ENCODE results near the gene AMER3. TPM values are rescaled to one million over a fixed set of nuclear protein-coding genes. Genes with fewer than 3 reads are reported as not detected.
A peak's percentile ranks its signal among the peaks of the same experiment; 100 is the strongest.
"Not testable (repeated sequence)": the region's sequence is repeated elsewhere in the genome, so short reads cannot be mapped to it uniquely, and the experiment has no call there.

The AMER3 gene
- total and polyA plus RNA-seq, 5 experiments from 2014 or later = not detected

DNA sequence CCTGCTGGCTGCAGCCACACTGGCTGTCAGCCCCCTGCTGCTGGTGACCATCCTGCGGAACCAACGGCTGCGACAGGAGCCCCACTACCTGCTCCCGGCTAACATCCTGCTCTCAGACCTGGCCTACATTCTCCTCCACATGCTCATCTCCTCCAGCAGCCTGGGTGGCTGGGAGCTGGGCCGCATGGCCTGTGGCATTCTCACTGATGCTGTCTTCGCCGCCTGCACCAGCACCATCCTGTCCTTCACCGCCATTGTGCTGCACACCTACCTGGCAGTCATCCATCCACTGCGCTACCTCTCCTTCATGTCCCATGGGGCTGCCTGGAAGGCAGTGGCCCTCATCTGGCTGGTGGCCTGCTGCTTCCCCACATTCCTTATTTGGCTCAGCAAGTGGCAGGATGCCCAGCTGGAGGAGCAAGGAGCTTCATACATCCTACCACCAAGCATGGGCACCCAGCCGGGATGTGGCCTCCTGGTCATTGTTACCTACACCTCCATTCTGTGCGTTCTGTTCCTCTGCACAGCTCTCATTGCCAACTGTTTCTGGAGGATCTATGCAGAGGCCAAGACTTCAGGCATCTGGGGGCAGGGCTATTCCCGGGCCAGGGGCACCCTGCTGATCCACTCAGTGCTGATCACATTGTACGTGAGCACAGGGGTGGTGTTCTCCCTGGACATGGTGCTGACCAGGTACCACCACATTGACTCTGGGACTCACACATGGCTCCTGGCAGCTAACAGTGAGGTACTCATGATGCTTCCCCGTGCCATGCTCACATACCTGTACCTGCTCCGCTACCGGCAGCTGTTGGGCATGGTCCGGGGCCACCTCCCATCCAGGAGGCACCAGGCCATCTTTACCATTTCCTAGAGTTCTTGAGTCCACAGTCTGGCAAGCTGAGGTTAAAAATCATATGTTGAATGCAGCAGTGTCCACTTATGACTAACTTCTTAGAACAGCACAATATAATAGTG, 25.7 kb upstream of the AMER3 start:
- POLR2A ChIA-PET = no interaction called here
- Mint-ChIP-seq H3K36me3 (peaks cover 0 to 2% (median 0%) of the 10 kb centered on the region in 3 donors), H3K27ac (peak overlapping the region in 8 of 10 donors; percentile 5 to 88 (median 79)), H3K4me1 (peaks cover 8 to 21% (median 17%) of the 10 kb centered on the region in 4 donors), H3K27me3 (peaks cover 0 to 6% (median 0%) of the 10 kb centered on the region in 5 donors), H3K4me3 (peak overlapping the region in 8 of 10 donors; percentile 4 to 64 (median 43)), H3K9me3 (peaks cover 0 to 7% (median 0%) of the 10 kb centered on the region in 9 donors)
- ATAC-seq = no peak
- peak in 2 of 10 donors; percentile 6 to 8 for DNase-seq

DNA sequence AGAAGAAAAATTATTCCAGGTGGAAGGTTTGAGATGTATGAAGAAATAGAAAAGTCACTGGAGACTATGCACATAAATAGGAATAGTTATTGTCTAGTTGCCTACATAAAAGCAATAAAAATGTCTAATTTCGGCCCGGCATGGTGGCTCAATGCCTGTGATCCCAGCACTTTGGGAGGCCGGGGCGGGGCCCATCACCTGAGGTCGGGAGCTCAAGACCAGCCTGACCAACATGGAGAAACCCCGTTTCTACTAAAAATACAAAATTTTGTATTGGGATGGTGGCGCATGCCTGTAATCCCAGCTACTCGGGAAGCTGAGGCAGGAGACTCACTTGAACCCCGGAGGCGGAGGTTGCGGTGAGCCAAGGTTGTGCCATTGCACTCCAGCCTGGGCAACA, 23.1 kb upstream of the AMER3 start:
- peak overlapping the region in 2 of 10 donors; percentile 33 to 44 for H3K27ac Mint-ChIP-seq
- H3K36me3 Mint-ChIP-seq, H3K4me3 Mint-ChIP-seq, ATAC-seq, POLR2A ChIA-PET, DNase-seq: not testable (repeated sequence)
- peaks cover 0 to 10% (median 3%) of the 10 kb centered on the region in 5 donors for H3K27me3 Mint-ChIP-seq
- H3K9me3 Mint-ChIP-seq = peaks cover 0 to 17% (median 4%) of the 10 kb centered on the region in 9 donors
- H3K4me1 Mint-ChIP-seq = peaks cover 6 to 11% (median 8%) of the 10 kb centered on the region in 4 donors

DNA sequence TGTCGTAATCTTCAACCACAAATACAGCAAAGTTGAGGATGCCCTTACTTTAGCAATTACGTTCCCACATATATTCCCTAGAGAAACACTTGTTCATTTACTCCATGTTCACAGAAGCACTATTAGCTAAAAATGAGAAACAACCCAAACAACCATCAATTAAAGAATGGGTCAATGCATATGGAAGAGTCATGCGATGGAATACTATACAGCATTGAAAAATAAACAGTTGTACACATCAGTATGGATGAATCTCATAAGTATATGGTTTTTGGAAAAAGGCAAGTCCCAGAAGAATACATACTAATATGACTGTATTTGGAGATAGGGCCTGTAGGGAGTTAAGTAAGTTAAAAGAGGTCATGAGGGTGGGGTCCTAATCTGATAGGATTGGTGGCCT, 20.1 kb upstream of the AMER3 start:
- no peak for DNase-seq
- Mint-ChIP-seq H3K36me3 (peaks cover 0 to 6% (median 0%) of the 10 kb centered on the region in 3 donors), H3K4me1 (peaks cover 0 to 2% (median 0%) of the 10 kb centered on the region in 4 donors), H3K27me3 (peaks cover 0 to 11% (median 3%) of the 10 kb centered on the region in 5 donors), H3K27ac (no peak overlapping the region), H3K4me3 (no peak overlapping the region), H3K9me3 (peaks cover 0 to 17% (median 4%) of the 10 kb centered on the region in 9 donors)
- no peak for ATAC-seq
- POLR2A ChIA-PET = no interaction called here

DNA sequence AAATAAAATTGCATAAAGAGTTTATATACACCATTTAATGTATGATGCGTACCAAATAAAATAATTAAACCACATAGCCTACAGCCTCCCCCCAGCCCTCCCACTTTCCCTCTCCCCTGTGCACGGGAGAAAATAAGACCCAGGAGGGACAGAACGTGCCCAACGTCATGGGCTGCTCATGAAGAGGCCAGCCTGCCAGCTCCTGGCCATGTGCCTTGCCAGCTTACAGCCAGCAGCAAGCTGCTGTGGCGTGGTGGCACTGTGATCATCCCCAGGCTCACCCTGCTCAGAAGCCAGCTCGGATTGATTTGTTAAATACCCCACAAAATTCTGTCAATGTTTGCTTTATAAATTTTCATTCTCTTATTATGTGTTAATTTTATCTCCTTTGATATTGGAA, 18.9 kb upstream of the AMER3 start:
- H3K27ac Mint-ChIP-seq = no peak overlapping the region
- ATAC-seq (no peak), DNase-seq (no peak)
- peaks cover 0 to 6% (median 0%) of the 10 kb centered on the region in 3 donors for H3K36me3 Mint-ChIP-seq
- H3K9me3 Mint-ChIP-seq = peaks cover 0 to 17% (median 4%) of the 10 kb centered on the region in 9 donors
- H3K27me3 Mint-ChIP-seq = peaks cover 2 to 24% (median 7%) of the 10 kb centered on the region in 5 donors
- no peaks in the 10 kb centered on the region for H3K4me1 Mint-ChIP-seq
- POLR2A ChIA-PET = no interaction called here
- no peak overlapping the region for H3K4me3 Mint-ChIP-seq

DNA sequence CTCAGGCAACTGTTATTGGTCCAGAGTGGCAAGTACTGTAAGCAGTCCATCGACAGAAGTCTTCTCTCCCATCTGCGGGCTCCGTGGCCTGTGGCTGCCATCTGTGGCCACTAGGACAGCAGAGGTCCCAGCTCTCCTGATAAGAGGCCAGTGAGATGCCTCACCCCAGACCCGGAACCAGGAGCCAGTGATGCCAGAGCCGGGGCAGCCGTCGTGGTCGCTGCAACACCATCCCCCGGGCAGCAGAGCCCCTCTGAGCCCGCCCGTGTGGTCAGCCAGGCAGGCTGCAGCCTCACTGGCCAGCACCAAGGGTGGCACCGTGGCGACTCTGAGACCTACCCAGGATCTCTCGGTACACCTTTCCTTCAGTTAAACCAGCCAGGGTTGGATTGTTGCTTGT, 17.7 kb upstream of the AMER3 start:
- ATAC-seq (no peak), DNase-seq (no peak)
- Mint-ChIP-seq H3K36me3 (peaks cover 0 to 6% (median 0%) of the 10 kb centered on the region in 3 donors), H3K27me3 (peaks cover 2 to 24% (median 7%) of the 10 kb centered on the region in 5 donors), H3K4me3 (no peak overlapping the region), H3K27ac (no peak overlapping the region), H3K4me1 (no peaks in the 10 kb centered on the region), H3K9me3 (peaks cover 0 to 17% (median 4%) of the 10 kb centered on the region in 9 donors)
- POLR2A ChIA-PET = no interaction called here

DNA sequence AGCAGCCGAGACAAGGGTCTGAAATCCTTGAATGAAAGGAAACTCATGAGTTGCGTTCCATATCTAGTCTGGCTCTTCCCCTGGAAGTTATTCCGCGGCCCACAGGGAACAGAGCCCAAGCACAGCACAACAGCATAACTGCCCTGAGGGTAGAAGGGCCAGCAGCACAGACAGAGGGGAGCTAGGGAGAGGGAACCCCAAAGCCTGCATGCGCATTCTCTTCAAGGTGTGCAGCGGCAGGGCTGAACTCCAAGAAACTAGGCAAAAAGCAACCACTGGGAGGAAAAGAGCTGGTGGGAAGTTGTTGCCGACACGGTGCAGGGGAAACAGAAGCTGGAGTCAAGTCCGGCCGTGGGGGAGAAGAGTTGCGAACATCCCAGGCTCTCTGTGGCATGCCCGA, 14.7 kb upstream of the AMER3 start:
- Mint-ChIP-seq H3K4me1 (no peaks in the 10 kb centered on the region), H3K27ac (no peak overlapping the region), H3K4me3 (no peak overlapping the region), H3K27me3 (peaks cover 2 to 38% (median 22%) of the 10 kb centered on the region in 5 donors), H3K9me3 (peaks cover 0 to 6% (median 0%) of the 10 kb centered on the region in 9 donors), H3K36me3 (no peaks in the 10 kb centered on the region)
- POLR2A ChIA-PET = no interaction called here
- ATAC-seq (no peak), DNase-seq (no peak)

DNA sequence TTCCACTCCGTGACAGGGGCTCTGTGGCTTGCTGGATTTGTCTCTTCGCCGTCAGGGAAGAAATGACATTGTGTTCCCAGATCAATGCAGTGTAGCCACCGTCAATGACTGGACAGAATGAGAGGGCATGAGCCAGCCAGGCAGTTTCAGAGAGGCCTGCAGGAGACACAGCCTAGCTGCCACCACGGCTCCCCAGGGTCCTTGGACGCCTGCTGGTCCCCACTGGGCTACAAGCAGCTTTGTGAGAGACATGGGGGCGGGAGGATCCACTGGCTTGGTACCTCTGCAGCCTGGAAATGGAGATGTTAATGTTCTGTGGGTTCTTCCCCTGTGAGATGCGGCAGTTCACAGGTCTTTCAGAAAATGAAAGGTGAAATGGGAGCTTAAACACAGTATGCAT, 12.1 kb upstream of the AMER3 start:
- ATAC-seq (no peak), DNase-seq (no peak)
- POLR2A ChIA-PET = no interaction called here
- Mint-ChIP-seq H3K36me3 (no peaks in the 10 kb centered on the region), H3K9me3 (peaks cover 0 to 6% (median 0%) of the 10 kb centered on the region in 9 donors), H3K4me1 (no peaks in the 10 kb centered on the region), H3K27ac (no peak overlapping the region), H3K4me3 (no peak overlapping the region), H3K27me3 (peaks cover 0 to 37% (median 22%) of the 10 kb centered on the region in 5 donors)

DNA sequence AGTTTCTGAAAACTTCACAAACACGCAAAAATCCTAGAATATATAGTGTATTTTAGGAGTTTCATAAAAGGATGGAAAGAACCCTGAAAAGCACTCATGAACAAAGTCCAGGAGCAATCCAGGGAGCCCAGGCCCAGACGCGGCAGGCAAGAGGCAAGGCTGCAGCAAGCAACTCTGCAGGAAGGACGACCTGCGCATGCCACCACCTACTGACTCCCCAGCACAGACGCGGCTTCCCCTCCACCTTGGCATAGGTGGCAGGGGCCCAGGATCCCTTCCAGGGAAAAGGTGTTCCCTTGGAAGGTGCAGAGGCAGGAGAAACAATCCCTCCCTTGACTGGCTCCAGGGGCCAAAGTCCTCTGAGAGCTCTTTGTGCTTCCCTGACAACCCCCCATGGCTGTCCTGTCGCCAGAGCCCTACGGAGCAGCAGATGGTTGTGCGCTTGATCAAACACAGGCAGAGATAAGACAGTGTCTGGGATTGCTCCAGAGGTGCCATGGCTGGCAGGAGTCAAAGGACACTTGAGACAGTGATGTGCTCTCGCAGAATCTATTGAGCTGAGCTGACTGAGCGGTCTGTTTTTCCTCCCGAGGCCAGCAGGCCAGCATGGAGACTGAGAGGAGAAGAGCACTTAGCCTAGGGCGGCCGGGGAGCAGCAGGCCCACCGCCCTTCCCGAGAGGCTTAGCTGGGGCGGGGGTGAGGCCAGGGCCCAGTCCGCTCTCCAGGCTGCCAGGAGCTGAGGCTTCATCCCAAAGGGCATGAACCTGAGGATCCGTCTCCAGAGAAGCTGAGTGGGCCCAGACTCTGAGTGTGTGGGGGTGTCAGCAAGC, 10.8 kb upstream of the AMER3 start:
- H3K4me3 Mint-ChIP-seq = peak overlapping the region in 1 of 10 donors; percentile 43
- DNase-seq = no peak
- no peaks in the 10 kb centered on the region for H3K4me1 Mint-ChIP-seq
- H3K27me3 Mint-ChIP-seq = peaks cover 0 to 39% (median 22%) of the 10 kb centered on the region in 5 donors
- ATAC-seq = no peak
- H3K9me3 Mint-ChIP-seq = peaks cover 0 to 6% (median 0%) of the 10 kb centered on the region in 9 donors
- H3K27ac Mint-ChIP-seq = no peak overlapping the region
- POLR2A ChIA-PET = no interaction called here
- H3K36me3 Mint-ChIP-seq = no peaks in the 10 kb centered on the region

DNA sequence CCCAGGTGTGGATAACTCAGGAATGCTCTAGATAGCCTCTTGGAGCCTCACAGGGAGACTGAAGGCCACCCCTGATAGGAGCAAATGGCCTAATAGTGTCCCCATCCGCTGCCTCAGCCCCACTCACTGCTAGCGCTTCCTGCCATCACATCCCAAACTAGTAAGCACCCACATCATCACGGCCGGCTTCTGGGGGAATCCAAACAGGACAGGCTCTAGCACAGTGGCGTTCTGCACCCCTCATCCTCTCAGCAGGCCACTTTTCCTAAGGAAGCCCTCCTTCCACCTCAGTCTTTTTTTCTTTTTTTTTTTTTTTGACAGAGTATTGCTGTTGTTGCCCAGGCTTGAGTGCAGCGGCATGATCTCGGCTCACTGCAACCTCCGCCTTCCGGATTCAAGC, 6.3 kb upstream of the AMER3 start:
- POLR2A ChIA-PET = no interaction called here
- H3K27ac Mint-ChIP-seq = peak overlapping the region in 1 of 10 donors; percentile 40
- DNase-seq (no peak), ATAC-seq (no peak)
- H3K4me1 Mint-ChIP-seq = no peaks in the 10 kb centered on the region
- no peak overlapping the region for H3K4me3 Mint-ChIP-seq
- no peaks in the 10 kb centered on the region for H3K36me3 Mint-ChIP-seq
- peaks cover 9 to 42% (median 36%) of the 10 kb centered on the region in 5 donors for H3K27me3 Mint-ChIP-seq
- peaks cover 0 to 6% (median 0%) of the 10 kb centered on the region in 9 donors for H3K9me3 Mint-ChIP-seq

DNA sequence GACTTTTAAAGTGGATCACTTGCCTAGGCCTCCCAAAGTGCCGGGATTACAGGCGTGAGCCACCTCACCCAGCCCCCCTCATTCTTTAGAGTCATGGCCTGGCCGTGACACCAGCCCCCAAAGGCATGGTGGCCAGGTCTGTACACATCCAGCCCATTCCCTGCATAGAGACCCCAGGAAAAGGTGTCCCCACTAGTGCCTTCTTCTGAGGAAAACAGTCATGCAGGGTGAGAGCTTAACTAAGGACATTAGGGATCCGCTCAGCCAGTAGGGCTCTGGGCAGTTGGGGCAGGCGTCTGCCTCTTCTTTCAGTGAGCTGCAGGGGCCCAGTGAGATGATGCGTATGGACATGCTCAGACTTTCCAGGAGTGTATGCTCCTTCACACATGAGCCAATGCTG, 5.7 kb upstream of the AMER3 start:
- Mint-ChIP-seq H3K36me3 (peaks cover 0 to 1% (median 0%) of the 10 kb centered on the region in 3 donors), H3K27me3 (peaks cover 10 to 39% (median 34%) of the 10 kb centered on the region in 5 donors), H3K27ac (no peak overlapping the region), H3K4me3 (no peak overlapping the region), H3K4me1 (peaks cover 0 to 2% (median under 1%) of the 10 kb centered on the region in 4 donors), H3K9me3 (peaks cover 0 to 4% (median 0%) of the 10 kb centered on the region in 9 donors)
- POLR2A ChIA-PET = no interaction called here
- no peak for DNase-seq
- ATAC-seq = no peak

DNA sequence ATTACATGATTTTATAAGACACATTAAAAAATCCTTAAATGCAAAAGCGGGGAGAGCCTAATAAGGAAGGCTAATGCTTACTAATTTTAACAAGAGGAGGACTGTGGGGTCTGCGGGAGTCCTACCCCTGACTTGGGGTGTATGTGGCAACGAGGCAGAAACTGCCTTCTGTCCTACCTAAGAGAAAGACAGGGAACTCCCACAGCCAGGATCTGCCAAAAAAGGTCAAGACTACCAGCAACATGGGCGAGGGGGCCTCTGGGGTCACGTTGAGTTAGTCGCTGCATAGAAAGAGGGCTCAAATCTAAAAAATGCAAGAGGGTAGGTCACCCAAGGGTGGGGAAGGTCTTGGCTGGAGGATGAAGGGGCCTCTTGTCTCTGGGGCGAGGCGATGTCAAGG, 529 bp upstream of the AMER3 start:
- DNase-seq (no peak), ATAC-seq (no peak)
- Mint-ChIP-seq H3K36me3 (peaks cover 0 to 5% (median 4%) of the 10 kb centered on the region in 3 donors), H3K27ac (no peak overlapping the region), H3K4me1 (peaks cover 1 to 19% (median 8%) of the 10 kb centered on the region in 4 donors), H3K9me3 (peaks cover 0 to 2% (median 0%) of the 10 kb centered on the region in 9 donors), H3K27me3 (peaks cover 30 to 65% (median 53%) of the 10 kb centered on the region in 5 donors), H3K4me3 (peak overlapping the region in 7 of 10 donors; percentile 43 to 57 (median 52))
- POLR2A ChIA-PET = no interaction called here

DNA sequence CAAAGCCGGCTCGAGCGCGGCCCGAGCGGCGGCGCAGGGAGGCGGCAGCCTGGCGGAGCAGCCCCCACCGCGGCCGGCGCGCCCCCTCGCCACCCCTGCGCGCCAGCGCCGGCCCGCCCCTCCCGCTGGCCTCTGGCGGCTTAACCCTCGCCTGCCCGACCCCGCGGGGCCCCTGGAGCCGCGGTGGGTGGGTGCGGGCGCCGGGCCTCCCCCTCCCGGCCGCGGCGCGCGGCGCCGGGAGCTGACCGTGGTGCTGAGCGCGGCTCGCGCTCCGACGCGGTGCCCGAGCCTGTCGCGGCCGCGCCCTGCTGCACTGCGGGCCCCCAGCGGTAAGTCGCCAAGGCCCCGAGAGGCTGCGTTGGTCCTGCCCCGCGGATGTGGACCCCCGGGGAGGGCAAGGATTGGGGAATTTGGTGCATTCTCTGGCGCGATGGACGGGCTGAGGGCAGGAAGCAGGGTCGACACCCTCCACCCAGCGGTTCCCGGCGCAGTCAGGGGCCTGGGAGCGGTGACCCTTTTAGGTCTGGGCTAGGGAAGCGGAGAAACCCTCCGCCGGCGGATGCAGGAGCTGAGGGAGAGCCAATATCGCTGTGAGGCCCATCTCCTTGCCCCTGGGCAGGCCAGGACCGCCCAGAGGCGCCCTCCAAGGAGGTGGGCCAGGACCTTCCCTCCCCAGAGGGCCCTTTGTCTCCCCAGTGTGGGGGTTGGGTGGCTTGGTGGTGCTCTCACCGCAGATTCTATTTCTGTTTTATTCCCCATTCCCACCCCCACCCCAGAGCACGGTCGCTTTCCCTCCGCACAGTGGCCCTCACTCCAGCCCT, 923 bp downstream of the AMER3 start:
- DNase-seq = peak in 1 of 10 donors; percentile 8
- H3K36me3 Mint-ChIP-seq = peaks cover 0 to 5% (median 4%) of the 10 kb centered on the region in 3 donors
- peaks cover 34 to 71% (median 55%) of the 10 kb centered on the region in 5 donors for H3K27me3 Mint-ChIP-seq

More for the DNA sequence above, 923 bp downstream of the AMER3 start:
- Mint-ChIP-seq H3K9me3 (peaks cover 0 to 2% (median 0%) of the 10 kb centered on the region in 9 donors), H3K27ac (no peak overlapping the region), H3K4me1 (peaks cover 1 to 19% (median 8%) of the 10 kb centered on the region in 4 donors), H3K4me3 (peak overlapping the region in 9 of 10 donors; percentile 30 to 71 (median 62))
- ATAC-seq = peak; percentile 72 to 80
- POLR2A ChIA-PET = no interaction called here
